ENCODE data around the gene NPAS3. TPM values are rescaled to one million over a fixed set of nuclear protein-coding genes. Genes with fewer than 3 reads are reported as not detected.

Gene NPAS3
- total RNA-seq, 1 experiment from 2014 or later = 0.35 TPM

DNA sequence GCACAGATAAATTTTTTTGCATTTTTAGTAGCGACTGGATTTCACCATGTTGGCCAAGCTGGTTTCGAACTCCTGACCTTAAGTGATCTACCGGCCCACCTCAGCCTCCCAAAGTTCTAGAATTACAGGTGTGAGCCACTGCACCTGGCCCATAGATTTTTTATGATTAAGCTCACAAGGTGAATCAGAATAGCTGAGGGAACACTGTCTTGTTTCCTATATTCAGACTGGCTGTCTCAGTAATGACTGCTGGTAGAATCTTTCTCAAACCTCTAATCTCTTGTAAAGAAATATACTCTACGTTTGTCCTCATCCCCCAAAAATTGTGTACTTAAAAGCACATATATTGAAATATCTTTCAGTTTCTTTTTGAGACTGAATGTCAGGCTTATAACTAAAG lies 650.1 kb downstream of the NPAS3 start:
- peaks cover 4% of the 10 kb centered on the region for H3K9me3 Mint-ChIP-seq (ENCODE audit: unreplicated experiment)
- no peaks in the 10 kb centered on the region for H3K36me3 Mint-ChIP-seq (ENCODE audit: insufficient read depth, unreplicated experiment)
- H3K27me3 Mint-ChIP-seq (ENCODE audit: insufficient read depth, unreplicated experiment) = no peaks in the 10 kb centered on the region
- intact Hi-C loops (cut with micrococcal nuclease) = loop anchor here (1.0 to 2.0 kb wide), 2 partner anchors 20 to 32 kb away; no protein-coding TSS in a partner anchor
- H3K27ac Mint-ChIP-seq (ENCODE audit: low read depth, unreplicated experiment) = peak overlapping the region; percentile 81
- TSS peak; percentile 99 for BruUV-seq (replicated peaks)
- DNase-seq (ENCODE audit: unreplicated experiment) = no peak
- TF ChIP-seq, protein P1, sequence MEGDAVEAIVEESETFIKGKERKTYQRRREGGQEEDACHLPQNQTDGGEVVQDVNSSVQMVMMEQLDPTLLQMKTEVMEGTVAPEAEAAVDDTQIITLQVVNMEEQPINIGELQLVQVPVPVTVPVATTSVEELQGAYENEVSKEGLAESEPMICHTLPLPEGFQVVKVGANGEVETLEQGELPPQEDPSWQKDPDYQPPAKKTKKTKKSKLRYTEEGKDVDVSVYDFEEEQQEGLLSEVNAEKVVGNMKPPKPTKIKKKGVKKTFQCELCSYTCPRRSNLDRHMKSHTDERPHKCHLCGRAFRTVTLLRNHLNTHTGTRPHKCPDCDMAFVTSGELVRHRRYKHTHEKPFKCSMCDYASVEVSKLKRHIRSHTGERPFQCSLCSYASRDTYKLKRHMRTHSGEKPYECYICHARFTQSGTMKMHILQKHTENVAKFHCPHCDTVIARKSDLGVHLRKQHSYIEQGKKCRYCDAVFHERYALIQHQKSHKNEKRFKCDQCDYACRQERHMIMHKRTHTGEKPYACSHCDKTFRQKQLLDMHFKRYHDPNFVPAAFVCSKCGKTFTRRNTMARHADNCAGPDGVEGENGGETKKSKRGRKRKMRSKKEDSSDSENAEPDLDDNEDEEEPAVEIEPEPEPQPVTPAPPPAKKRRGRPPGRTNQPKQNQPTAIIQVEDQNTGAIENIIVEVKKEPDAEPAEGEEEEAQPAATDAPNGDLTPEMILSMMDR (IDR thresholded peaks at IDR 0.05; ENCODE audit: unreplicated experiment) = no peak
- ChIA-PET POLR2A (interaction anchor here (0.9 to 2.6 kb wide), 6 partner anchors 8 to 40 kb away, joined by 3 to 7 read pairs (median 5); no protein-coding TSS in a partner anchor), CTCF (interaction anchor here (1.0 to 1.2 kb wide), 3 partner anchors 13 to 76 kb away, joined by 3 to 4 read pairs (median 3); no protein-coding TSS in a partner anchor)
- H3K4me1 Mint-ChIP-seq (ENCODE audit: insufficient read depth, unreplicated experiment) = peaks cover 12% of the 10 kb centered on the region
- no peak overlapping the region for H3K4me3 Mint-ChIP-seq (ENCODE audit: unreplicated experiment)

DNA sequence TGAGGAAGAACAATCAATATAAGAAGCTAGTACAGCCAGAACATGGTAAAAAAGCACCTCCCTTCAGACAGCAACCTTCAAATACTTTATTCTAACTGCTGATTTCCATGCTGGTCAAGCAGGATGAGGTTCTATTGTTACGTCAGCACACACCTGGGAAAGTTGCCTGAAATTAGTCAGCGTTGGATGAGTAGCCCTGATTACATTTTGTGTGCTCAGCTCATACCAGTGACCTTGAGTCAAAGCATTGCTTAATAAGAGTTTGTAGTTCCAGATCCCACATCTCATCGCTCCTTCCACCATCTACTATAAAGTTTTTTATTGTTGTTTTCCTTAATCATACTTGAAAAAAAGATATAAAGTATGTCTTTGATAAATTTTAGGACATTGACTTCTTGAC lies 650.7 kb downstream of the NPAS3 start:
- intact Hi-C loops (cut with micrococcal nuclease) = loop anchor here (1.0 to 2.0 kb wide), 2 partner anchors 21 to 33 kb away; no protein-coding TSS in a partner anchor
- Mint-ChIP-seq H3K4me1 (ENCODE audit: insufficient read depth, unreplicated experiment) (peaks cover 12% of the 10 kb centered on the region), H3K4me3 (ENCODE audit: unreplicated experiment) (no peak overlapping the region), H3K36me3 (ENCODE audit: insufficient read depth, unreplicated experiment) (no peaks in the 10 kb centered on the region), H3K27ac (ENCODE audit: low read depth, unreplicated experiment) (peak overlapping the region; percentile 81), H3K9me3 (ENCODE audit: unreplicated experiment) (peaks cover 4% of the 10 kb centered on the region), H3K27me3 (ENCODE audit: insufficient read depth, unreplicated experiment) (no peaks in the 10 kb centered on the region)
- ChIA-PET POLR2A (interaction anchor here (0.7 to 2.6 kb wide), 9 partner anchors 8 to 56 kb away, joined by 3 to 7 read pairs (median 4); no protein-coding TSS in a partner anchor), CTCF (interaction anchor here (0.9 to 1.2 kb wide), 4 partner anchors 14 to 126 kb away, joined by 3 to 4 read pairs (median 3); no protein-coding TSS in a partner anchor)
- TF ChIP-seq, protein P1 (IDR thresholded peaks at IDR 0.05; ENCODE audit: unreplicated experiment) = no peak
- peak; percentile 95 for DNase-seq (ENCODE audit: unreplicated experiment)
- no TSS peak for BruUV-seq (replicated peaks)

DNA sequence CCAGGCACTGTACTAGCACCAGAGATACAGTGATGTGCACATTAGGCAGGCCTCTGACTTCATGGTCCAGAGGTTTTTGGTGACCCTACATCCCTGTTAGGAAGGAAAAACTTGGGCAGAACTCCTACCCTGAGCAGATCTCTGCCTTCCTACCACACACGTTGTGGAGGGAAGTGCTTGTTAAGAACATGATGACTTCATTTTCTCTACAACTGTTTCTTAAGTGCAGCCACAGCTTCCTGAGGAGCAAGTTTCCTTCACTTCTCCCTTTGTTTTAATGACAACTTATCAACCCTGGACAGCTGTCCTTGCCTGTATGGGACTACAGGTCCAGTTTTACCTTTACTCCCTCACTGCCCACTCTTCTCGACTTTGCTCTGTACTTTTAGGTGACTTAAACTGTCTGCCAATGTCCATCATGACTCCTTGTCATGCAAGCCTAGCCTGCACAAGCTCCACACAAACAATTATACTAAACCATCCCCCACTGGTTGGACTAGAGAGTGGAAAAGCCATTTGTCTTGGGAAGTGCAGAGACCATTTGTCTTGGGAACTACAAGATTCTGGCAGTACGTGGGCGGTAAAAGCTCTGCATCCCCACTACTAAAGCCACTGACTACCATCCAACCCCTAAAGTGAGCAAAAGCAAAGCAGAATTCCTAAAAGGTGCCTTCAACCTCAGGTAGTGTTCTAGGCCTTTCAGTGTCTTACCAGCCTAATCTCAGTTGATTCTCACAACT lies 652.4 kb downstream of the NPAS3 start:
- intact Hi-C loops (cut with micrococcal nuclease) = no loop called here
- no peak for DNase-seq (ENCODE audit: unreplicated experiment)
- Mint-ChIP-seq H3K4me1 (ENCODE audit: insufficient read depth, unreplicated experiment) (peaks cover 12% of the 10 kb centered on the region), H3K27ac (ENCODE audit: low read depth, unreplicated experiment) (no peak overlapping the region), H3K9me3 (ENCODE audit: unreplicated experiment) (no peaks in the 10 kb centered on the region), H3K27me3 (ENCODE audit: insufficient read depth, unreplicated experiment) (no peaks in the 10 kb centered on the region), H3K36me3 (ENCODE audit: insufficient read depth, unreplicated experiment) (no peaks in the 10 kb centered on the region), H3K4me3 (ENCODE audit: unreplicated experiment) (no peak overlapping the region)
- ChIA-PET CTCF (no interaction called here), POLR2A (interaction anchor here (1.0 to 2.0 kb wide), 4 partner anchors 12 to 39 kb away, joined by 3 to 6 read pairs (median 4); no protein-coding TSS in a partner anchor)
- TF ChIP-seq, protein P1 (IDR thresholded peaks at IDR 0.05; ENCODE audit: unreplicated experiment) = no peak
- no TSS peak for BruUV-seq (replicated peaks)

DNA sequence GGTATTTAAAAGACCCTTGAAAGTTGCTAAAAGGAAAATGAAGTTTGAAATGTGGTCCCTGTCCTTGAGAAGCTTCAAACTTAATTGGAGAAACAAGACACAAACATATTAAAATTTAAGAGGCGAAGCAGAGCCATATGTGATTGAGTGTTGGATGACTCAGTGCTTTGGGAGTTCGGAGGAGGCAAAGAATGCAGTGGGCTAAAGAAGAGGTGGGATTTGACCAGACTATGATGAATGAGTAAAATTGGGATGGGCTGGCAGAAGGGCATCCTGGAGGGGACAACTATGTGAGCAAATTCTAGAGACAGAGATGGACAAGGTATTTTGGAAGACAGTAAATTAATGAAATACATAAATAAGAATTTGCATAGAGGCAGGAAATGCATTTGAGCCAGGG lies 653.6 kb downstream of the NPAS3 start:
- Mint-ChIP-seq H3K27ac (ENCODE audit: low read depth, unreplicated experiment) (no peak overlapping the region), H3K27me3 (ENCODE audit: insufficient read depth, unreplicated experiment) (no peaks in the 10 kb centered on the region), H3K4me1 (ENCODE audit: insufficient read depth, unreplicated experiment) (peaks cover 12% of the 10 kb centered on the region), H3K4me3 (ENCODE audit: unreplicated experiment) (no peak overlapping the region), H3K9me3 (ENCODE audit: unreplicated experiment) (no peaks in the 10 kb centered on the region), H3K36me3 (ENCODE audit: insufficient read depth, unreplicated experiment) (no peaks in the 10 kb centered on the region)
- CTCF ChIA-PET = interaction anchor here (0.7 kb wide), 1 partner anchor 354 kb away, joined by 3 read pairs; no protein-coding TSS in a partner anchor
- intact Hi-C loops (cut with micrococcal nuclease) = no loop called here
- peak; percentile 19 for DNase-seq (ENCODE audit: unreplicated experiment)
- TF ChIP-seq, protein P1 (IDR thresholded peaks at IDR 0.05; ENCODE audit: unreplicated experiment) = no peak
- no TSS peak for BruUV-seq (replicated peaks)
- POLR2A ChIA-PET = interaction anchor here (0.6 to 1.5 kb wide), 2 partner anchors 11 to 64 kb away, joined by 3 to 4 read pairs; no protein-coding TSS in a partner anchor
